GM19351 (cell line): ENCODE results near the gene KRTAP5-8.
"Not testable (repeated sequence)": the region's sequence is repeated elsewhere in the genome, so short reads cannot be mapped to it uniquely, and the experiment has no call there.

Experiments used
- ATAC-seq: cut with Tn5 transposase; IDR thresholded peaks from one replicate; pipeline ENCODE4 v1.9.1; 2021; ENCODE audit warnings: mild to moderate bottlenecking, moderate library complexity; ENCODE audit not compliant: unreplicated experiment

KRTAP5-8 gene

GRCh38 chr11:71568704-71569349, 31.0 kb downstream of the KRTAP5-8 start:
- ATAC-seq, result no peak

- not testable (repeated sequence) for ATAC-seq
Measured at GRCh38 chr11:71571101-71571850, 33.5 kb downstream of the KRTAP5-8 start.

- ATAC-seq, result no peak
Measured at GRCh38 chr11:71572811-71573210, 35.0 kb downstream of the KRTAP5-8 start.

GRCh38 chr11:71574418-71574817, 36.6 kb downstream of the KRTAP5-8 start:
- no peak for ATAC-seq

GRCh38 chr11:71575723-71576424, 38.0 kb downstream of the KRTAP5-8 start:
- ATAC-seq, result no peak

GRCh38 chr11:71576688-71577465, 39.1 kb downstream of the KRTAP5-8 start:
- ATAC-seq, result not testable (repeated sequence)

- ATAC-seq, result no peak
Measured at GRCh38 chr11:71577469-71578004, 39.7 kb downstream of the KRTAP5-8 start.

- not testable (repeated sequence) for ATAC-seq
Measured at GRCh38 chr11:71579513-71579912, 41.7 kb downstream of the KRTAP5-8 start.

- no peak for ATAC-seq
Measured at GRCh38 chr11:71580057-71581003, 42.5 kb downstream of the KRTAP5-8 start.

- ATAC-seq, result no peak
Measured at GRCh38 chr11:71581826-71582225, 44.0 kb downstream of the KRTAP5-8 start.

- ATAC-seq, result no peak
Measured at GRCh38 chr11:71582309-71582895, 44.6 kb downstream of the KRTAP5-8 start, which contains the start of gene KRTAP5-11. Gene KRTAP5-11 (minus strand): TSS chr11:71582875. CDS start chr11:71582837, 38 bp downstream.

GRCh38 chr11:71582969-71583368, 45.1 kb downstream of the KRTAP5-8 start:
- ATAC-seq, result not testable (repeated sequence)

- ATAC-seq, result not testable (repeated sequence)
Measured at GRCh38 chr11:71585673-71586072, 47.8 kb downstream of the KRTAP5-8 start.

GRCh38 chr11:71588314-71588713, 50.5 kb downstream of the KRTAP5-8 start:
- not testable (repeated sequence) for ATAC-seq
